Measurements from ENCODE around the gene DLGAP1.

The DLGAP1 gene

GRCh38 chr18:4384932-4385331 is 70.2 kb downstream of the DLGAP1 start:
- H3K27ac ChIP-seq (replicated peaks): no peak overlapping the region
- DNase-seq (ENCODE audit: low read depth in 1 of 2, low spot score in 1 of 2): no peak
- TF ChIP-seq GABPA (IDR thresholded peaks at IDR 0.05; ENCODE audit: low read depth) (no peak), REST (IDR thresholded peaks at IDR 0.05; ENCODE audit: insufficient replicate concordance, low read depth) (no peak), SPI1 (IDR thresholded peaks at IDR 0.05; ENCODE audit: borderline replicate concordance, low read depth) (no peak), CTCF (IDR thresholded peaks at IDR 0.05; ENCODE audit: insufficient read depth, low read length) (no peak), POLR2AphosphoS5 (IDR thresholded peaks at IDR 0.05; ENCODE audit: low read depth) (no peak)
- H3K4me3 ChIP-seq (replicated peaks; ENCODE audit: insufficient read depth, low read length): no peak overlapping the region
- no peaks in the 10 kb centered on the region for H3K27me3 ChIP-seq (ENCODE audit: insufficient read depth, poor library complexity, severe bottlenecking)

DNA sequence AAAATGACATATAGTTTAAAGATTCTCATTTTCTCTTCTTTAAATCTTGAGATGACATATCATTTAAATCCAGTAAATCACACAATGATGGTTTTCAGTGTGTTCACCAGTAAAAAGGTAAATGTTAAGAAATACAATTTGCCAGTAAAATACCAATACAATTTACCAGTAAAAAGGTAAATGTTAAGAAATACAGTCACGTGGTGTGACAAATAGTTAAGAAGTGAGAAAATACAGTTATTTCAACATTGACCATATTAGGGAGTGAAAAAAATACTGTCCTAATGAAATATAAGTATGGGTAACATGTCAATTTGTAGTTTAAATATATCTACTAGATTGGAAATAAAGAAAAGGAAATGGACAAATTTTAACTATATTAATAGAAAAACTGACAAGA is 80.5 kb downstream of the DLGAP1 start:
- Histone ChIP-seq H3K27ac (replicated peaks) (no peak overlapping the region), H3K27me3 (ENCODE audit: insufficient read depth, poor library complexity, severe bottlenecking) (no peaks in the 10 kb centered on the region), H3K4me3 (replicated peaks; ENCODE audit: insufficient read depth, low read length) (no peak overlapping the region)
- TF ChIP-seq CTCF (IDR thresholded peaks at IDR 0.05; ENCODE audit: insufficient read depth, low read length) (no peak), SPI1 (IDR thresholded peaks at IDR 0.05; ENCODE audit: borderline replicate concordance, low read depth) (no peak), GABPA (IDR thresholded peaks at IDR 0.05; ENCODE audit: low read depth) (no peak), REST (IDR thresholded peaks at IDR 0.05; ENCODE audit: insufficient replicate concordance, low read depth) (no peak), POLR2AphosphoS5 (IDR thresholded peaks at IDR 0.05; ENCODE audit: low read depth) (no peak)
- no peak for DNase-seq (ENCODE audit: low read depth in 1 of 2, low spot score in 1 of 2)

DNA sequence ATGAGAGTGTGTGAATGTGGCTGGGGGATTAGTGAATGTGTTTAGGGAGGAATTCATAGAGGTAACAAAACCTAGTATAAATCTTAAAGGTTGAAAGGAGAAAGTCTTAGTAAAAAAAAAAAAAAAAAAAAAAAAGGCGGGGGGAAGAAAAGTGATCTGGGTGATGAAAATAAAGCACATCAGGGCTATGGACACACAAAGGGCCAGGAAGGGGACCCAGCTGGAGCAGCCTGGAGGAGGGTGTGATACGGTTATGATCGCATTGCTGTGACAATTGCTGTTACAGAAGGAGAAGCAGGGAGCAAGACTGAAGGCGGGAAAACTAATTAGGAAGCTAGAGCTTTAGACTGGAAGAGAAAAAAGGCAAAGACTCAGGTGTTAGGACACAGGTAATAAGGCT is 85.4 kb downstream of the DLGAP1 start:
- no peak for DNase-seq (ENCODE audit: low read depth in 1 of 2, low spot score in 1 of 2)
- no peak overlapping the region for H3K27ac ChIP-seq (replicated peaks)
- TF ChIP-seq POLR2AphosphoS5 (IDR thresholded peaks at IDR 0.05; ENCODE audit: low read depth) (no peak), SPI1 (IDR thresholded peaks at IDR 0.05; ENCODE audit: borderline replicate concordance, low read depth) (no peak), REST (IDR thresholded peaks at IDR 0.05; ENCODE audit: insufficient replicate concordance, low read depth) (no peak), CTCF (IDR thresholded peaks at IDR 0.05; ENCODE audit: insufficient read depth, low read length) (no peak), GABPA (IDR thresholded peaks at IDR 0.05; ENCODE audit: low read depth) (no peak)
- H3K4me3 ChIP-seq (replicated peaks; ENCODE audit: insufficient read depth, low read length): no peak overlapping the region
- H3K27me3 ChIP-seq (ENCODE audit: insufficient read depth, poor library complexity, severe bottlenecking): no peaks in the 10 kb centered on the region

Measured in HL-60 (cell line).